CD4-positive, alpha-beta T cell treated with Interleukin-10 for 1 hour (primary cell): Measurements from ENCODE around the gene ADAR.

Experiments
- DNase-seq: peaks from one replicate; pipeline ENCODE4 v3.0.0-alpha.2; 2020

The ADAR gene

DNA sequence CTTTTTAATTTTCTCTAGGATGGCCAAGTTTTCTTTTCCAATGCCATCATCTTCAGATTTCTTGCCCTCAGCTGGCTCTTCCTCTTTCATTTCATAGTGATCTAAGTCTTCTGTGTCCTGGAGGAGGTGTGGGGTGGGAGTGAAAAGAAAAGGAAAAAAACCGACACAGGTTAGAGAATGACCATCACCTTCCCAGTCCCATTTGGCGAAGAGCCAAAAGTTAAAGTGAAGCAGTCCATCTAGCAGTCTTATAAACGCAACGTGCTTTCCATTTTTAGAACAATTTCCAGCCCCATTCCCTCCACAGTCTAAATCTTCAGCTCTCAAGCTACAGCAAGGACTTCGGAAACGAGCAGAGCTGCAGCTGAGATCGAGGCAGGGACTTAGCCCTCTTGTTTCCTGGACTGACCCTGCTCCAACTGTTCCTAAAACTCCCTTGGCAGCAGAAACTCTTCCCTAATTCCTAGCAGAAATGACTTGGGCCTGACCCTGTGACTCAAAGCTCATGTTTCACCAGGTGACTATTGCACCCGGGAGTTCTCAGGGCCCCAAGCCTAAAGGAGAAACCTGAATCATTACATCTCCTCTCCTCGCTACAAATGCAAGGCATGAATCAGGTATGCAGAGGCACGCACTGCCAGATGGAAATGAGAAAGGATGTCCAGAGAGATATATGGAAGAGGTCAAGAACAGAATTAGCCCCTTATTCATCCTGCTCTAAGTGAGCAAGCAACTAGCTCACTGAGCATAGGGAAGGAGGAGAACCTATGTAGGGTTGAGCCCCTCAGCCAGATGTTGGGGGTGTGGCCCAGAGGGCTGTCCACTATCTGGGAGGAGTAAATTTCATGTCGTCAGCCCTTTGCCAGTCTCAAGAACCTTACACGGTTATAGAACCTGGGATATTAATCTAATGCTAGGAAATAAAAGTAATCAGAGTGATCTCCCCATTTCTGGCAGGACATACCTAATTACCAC is 54.6 kb downstream of the ADAR start:
- no peak for DNase-seq

DNA sequence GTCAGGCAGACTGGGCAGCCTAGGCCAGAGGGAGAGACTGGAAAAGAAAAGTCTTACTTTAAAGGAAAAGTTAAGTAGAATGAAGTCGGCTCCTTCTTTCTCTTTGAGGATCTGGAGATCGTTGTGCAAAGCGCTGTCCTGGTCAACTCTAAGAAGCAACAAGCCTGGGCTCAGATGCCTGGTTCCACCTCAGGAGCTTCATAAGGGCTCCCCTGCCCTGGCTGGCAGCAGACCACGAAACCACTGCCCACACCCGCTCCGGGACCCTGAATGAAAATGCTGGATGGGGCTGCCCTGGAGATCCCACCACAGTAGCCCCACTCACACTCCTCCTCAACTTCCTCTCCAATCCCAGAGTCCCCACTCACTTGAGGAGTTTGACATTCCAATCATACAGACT is 56.0 kb downstream of the ADAR start:
- DNase-seq = no peak

DNA sequence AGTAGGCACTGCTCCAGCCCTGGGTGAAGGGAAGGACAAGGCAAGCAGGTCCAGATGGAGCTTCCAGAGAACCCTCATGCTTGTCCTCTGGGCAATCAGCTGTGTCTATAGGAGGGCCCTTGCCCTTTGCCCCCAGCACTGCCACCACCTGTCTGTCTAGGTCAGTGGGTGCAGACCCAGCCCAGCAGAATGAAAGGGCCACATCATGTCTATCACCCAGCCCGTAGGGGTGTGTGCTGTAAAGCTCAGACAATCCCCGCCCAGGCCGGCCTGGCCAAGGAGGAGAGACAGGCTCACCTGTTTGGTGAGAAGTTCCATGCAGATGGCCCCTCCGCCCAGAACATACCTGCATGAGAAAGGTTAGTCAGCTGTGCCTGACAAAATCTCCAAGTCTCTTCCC is 56.5 kb downstream of the ADAR start:
- no peak for DNase-seq

DNA sequence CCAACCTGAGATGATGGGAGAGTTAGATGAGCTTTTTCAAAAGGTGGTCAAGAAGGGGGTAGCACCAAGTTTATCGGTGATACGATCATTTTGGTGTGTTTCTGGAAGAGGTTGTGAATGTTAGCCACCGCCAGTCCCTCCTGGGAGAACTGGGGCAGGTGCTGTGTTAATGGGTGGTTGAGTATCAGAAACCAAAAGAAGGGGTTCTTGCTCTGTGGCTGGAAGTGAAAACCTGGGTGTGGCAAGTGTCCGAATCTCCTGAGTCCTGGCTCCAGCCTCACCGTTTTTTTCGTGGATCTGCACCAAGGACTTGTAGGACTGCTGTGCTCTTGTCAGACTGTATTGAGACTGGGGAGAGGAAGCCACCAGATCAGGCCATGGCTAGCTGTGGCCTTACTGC is 57.3 kb downstream of the ADAR start:
- no peak for DNase-seq

DNA sequence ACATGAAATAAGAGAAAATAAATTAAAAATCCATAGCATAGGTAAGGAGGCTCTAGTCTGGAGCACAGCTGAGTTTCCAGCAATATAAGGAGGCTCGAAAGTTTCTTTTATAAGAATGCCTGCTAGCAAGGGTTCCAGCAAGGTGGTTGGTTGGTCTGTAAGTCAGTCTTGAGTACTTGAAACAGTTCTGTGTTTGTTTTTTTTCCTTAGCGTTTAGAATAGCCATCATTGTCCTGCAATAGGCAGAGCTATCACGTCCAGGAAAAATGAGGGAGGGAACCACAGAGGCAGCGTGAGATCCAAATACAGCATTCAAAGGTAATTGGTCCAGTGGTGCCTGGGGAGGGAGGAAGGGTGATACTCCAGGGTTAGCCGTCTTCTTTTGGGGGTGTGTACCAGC is 57.9 kb downstream of the ADAR start:
- DNase-seq = no peak

DNA sequence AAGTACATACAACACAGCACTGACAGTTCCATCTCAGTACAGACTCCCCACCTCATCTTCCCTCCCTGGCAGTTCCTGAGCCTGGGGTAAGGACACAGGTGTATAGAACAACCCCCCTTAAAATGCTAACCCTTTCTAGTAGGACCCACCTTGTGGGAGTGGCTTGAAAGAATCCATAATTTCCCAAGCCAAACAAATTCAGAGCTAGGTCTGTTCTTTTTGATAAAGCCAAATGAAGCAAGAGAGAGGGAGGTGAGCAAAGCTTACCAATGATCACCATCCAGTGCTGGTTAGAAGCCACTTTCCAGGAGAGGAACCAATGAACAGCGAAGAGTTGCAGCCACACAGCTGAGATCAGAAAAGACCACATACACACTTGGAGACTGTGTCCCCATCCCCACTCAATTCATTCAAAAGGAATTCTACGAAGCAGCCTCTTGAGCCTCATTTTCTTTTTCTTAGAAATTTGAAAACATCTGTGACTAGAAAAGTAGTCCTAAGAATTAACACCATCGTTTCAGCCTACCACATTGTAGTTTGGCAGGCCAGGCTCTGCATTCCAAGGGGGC is 58.7 kb downstream of the ADAR start:
- no peak for DNase-seq

DNA sequence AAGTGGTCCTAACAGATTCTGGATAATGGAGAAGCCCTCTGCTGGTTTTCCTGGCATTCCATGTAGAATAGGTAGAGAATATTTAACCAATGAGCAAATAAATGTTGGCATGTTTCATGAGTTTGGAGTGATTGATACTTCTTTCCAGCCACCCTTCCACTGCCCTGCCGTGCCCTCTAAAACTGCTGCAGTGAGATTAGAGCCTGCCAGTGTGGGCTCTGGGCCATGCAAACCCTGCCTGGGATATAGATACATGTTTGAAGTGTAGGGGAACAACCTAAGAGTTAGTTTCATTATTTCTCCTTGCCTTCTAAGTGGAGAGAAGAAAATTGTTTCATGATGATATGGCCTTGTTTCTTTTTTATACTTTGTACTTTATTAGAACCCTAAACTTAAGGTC is 60.0 kb downstream of the ADAR start:
- DNase-seq = no peak

DNA sequence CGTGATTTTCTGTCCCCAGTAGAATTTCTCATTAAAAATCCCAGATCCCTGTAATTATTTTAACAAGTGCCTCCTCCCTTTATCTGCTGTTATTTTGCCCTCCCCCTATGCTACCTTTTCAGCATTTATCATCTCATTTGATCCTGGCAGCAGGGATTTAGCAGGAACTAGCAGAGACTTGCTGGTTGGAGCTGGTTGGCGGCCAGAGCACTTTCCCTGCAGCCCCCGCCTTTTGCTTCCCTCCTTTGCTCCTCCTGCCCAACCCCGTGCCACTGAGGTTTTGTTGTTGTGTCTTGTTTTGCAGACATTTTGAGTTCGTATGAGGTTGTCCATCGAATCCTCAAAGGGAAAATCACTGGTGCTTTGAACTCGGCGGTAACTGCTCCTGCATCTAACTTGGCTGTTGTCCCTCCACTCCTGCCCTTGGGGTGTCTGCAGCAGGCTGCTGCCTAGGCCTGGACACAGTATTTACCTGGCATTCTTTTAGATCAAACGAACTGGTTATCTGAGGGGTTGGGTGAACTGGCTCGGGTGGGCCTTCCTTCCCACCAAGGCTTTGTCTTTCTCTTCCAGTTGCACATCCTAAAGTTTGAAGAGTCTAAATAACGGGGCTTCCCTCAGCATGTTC is 60.8 kb downstream of the ADAR start:
- no peak for DNase-seq

DNA sequence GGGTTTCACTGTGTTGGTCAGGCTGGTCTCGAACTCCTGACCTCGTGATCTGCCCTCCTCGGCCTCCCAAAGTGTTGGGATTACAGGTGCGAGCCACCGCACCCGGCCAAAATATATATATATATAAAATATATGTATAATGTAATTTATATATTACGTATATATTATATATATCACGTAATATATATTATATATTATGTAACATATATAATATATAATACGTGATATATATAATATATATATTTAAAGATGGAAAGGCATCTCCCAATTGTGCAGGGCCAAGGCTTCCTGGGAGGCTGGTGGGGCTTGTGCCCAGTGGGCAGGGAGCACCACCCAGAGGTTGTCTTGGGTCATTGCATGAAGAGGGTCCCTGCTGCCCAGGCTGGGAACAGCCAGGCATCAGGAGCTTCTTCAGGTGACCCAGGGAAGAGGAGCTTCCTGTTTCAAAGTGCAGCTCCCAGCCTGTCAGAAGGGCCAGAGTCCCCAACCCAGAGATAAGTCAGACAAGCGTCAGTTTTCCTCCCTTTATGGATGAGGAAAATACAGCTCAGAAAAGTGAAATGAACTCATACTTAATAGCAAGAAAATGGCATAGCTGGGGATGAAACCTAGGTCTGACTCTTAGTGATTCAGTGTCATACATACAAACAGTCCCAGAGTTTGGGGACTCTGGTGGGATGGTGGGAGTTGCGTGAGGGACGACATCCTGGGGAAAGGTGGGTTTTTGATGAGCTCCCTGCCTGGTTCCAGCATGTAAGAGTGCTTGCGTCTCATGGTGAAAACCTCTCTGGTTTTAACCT is 61.5 kb downstream of the ADAR start:
- peak; percentile 63 for DNase-seq

DNA sequence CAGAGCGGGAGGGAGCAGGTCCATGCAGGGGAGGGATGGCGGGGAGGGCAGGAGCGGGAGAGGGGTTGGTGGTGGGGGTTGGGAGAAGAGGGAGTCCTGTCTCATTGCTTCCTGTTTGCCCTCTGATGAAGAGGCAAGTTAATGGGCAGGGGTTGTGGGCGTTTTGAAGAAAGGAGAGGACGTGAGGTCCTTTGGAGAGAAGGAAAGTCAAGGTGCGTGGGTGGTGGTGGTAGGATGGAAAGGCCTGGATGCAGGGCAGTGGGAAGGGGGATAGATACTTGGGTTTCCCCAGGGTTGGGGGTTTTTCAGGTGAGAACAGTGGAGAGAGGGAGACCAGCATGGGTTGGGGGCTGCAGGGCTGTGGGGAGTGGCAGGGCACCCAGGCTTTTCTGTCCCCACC is 66.8 kb downstream of the ADAR start:
- no peak for DNase-seq

DNA sequence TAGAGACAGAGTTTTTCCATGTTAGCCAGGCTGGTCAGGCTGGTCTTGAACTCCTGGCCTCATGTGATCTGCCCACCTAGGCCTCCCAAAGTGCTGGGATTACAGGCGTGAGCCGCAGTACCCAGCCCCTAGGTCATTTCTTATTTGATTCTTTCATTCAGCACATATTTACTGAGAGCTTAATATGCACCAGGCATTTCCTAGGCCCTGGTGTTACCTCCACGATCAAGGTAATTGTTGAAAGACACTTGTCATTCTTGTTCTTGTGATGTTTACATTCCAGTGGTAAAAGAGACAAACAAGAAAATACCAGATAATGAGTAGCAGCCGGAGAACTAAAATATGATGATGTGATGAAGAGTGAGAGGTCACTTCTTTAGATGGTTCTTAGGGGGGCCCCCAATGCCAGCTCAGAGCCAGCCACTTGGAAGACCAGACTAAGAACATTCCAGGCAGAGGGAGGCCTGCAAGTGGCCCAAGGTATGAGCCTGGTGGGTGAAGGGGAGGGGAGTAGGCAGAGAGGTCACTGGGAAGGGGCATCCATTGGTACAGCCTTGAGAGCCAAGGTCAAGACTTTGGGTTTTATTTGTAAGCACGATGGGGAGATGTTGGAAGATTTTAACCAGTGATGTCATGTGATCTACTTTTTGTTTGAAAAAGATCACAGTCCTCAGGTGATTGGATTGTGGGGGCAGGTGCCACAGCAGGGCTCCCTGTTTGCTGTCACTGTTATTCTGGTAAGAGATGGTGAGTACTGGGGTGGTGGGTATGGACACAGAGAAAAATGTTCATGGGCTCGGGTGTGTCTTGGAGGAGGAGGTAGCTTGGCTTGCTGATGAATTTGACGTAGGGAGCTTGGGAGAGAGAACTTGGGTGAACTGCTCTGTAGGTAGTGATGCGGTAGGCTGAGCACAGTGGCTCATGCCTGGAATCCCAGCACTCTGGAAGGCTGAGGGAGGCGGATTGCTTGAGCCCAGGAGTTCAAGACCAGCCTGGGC is 68.2 kb downstream of the ADAR start:
- no peak for DNase-seq

DNA sequence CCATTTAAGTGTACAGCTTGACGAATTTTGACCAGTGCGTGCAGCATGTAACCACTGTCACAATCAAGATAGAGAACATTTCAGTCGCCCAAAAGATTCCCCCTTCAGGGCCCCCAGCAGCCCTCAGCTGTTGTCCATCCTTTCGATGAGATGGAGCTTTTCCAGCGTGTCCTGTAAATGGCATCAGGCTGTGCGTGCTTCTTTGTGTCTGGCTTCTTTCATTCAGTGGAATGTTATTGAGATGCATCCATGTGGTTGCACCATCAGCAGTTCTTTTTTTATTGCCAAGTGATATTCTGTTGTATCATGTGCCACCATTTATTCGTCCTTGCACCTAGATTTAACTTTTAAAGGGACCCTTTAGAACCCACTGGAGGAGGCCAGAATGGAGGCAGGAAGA is 71.4 kb downstream of the ADAR start:
- no peak for DNase-seq

DNA sequence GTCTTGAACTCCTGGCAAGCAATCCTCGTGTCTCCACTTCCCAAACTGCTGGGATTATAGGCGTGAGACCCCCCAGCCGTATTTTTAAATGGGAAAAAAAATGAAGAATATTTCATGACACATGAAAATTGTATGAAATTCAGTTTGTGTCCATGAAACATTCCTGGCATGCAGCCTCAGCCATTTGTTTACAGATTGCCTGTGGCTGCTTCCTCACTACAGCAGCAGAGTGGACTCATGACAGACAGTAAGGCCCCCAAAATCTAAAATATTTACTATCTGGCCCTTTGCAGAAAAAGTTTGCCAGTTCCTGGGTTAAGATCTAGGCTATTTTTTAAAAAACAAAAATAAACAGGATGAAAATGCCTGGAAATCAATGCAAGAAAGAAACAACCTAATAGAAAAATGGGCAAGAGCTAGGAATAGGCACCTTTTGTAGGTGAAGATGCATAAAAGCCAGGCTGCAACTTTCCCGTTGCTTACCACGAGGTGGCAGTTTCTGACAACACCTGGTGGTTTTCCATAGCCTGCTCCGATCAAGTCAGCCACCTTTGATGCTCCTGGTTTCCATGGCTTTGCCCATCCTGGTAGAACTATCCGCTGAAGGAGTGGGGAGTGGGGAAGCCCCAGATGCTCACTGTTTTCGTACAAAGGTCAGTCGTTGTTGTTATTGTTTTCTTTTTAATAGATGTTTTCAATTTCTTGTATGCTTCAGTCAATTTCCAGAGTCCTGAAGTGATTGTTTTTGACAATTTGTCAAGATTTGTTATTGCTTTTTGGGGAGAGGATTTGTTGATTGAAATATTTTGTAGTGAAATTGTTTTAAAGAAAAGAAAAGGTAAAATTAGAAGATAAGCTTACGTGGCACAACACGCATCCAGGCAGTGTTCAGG is 73.8 kb downstream of the ADAR start:
- peak; percentile 18 for DNase-seq
